Ishikawa (cell line): ENCODE measurements around the gene SSTR4.

ENCODE experiments used
- CEBPB ChIP-seq: IDR thresholded peaks from 2 replicates; pipeline ENCODE4 v1.6.1; 2012
- CREB1 ChIP-seq: IDR thresholded peaks from 2 replicates; pipeline ENCODE4 v1.6.1; 2012; ENCODE audit warnings: low read depth
- EGR1 ChIP-seq: IDR thresholded peaks from 2 replicates; pipeline ENCODE4 v1.6.1; 2012
- EP300 ChIP-seq: IDR thresholded peaks from 2 replicates; pipeline ENCODE4 v1.6.1; 2012; ENCODE audit warnings: borderline replicate concordance
- FOXM1 ChIP-seq: IDR thresholded peaks from 2 replicates; pipeline ENCODE4 v1.6.1; 2012; ENCODE audit warnings: low read depth, borderline replicate concordance
- MAX ChIP-seq: IDR thresholded peaks from 2 replicates; pipeline ENCODE4 v1.6.1; 2012
- NFIC ChIP-seq: IDR thresholded peaks from 2 replicates; pipeline ENCODE4 v1.6.1; 2012
- RAD21 ChIP-seq: IDR thresholded peaks from 2 replicates; pipeline ENCODE4 v1.6.1; 2012; ENCODE audit warnings: low read depth
- REST ChIP-seq: IDR thresholded peaks from 2 replicates; pipeline ENCODE4 v1.6.1; 2012; ENCODE audit warnings: low read depth, mild to moderate bottlenecking
- TAF1 ChIP-seq: IDR thresholded peaks from 2 replicates; pipeline ENCODE4 v1.6.1; 2012; ENCODE audit warnings: low read depth, mild to moderate bottlenecking
- TCF12 ChIP-seq: IDR thresholded peaks from 2 replicates; pipeline ENCODE4 v1.6.1; 2012; ENCODE audit warnings: low read depth
- TEAD4 ChIP-seq: IDR thresholded peaks from 2 replicates; pipeline ENCODE4 v1.6.1; 2012
- USF1 ChIP-seq: IDR thresholded peaks from 2 replicates; pipeline ENCODE4 v1.6.1; 2012
- YY1 ChIP-seq: IDR thresholded peaks from 2 replicates; pipeline ENCODE4 v1.6.1; 2012; ENCODE audit warnings: low read depth
- ZBTB7A ChIP-seq: IDR thresholded peaks from 2 replicates; pipeline ENCODE4 v1.6.1; 2012; ENCODE audit warnings: low read depth

Gene SSTR4

DNA sequence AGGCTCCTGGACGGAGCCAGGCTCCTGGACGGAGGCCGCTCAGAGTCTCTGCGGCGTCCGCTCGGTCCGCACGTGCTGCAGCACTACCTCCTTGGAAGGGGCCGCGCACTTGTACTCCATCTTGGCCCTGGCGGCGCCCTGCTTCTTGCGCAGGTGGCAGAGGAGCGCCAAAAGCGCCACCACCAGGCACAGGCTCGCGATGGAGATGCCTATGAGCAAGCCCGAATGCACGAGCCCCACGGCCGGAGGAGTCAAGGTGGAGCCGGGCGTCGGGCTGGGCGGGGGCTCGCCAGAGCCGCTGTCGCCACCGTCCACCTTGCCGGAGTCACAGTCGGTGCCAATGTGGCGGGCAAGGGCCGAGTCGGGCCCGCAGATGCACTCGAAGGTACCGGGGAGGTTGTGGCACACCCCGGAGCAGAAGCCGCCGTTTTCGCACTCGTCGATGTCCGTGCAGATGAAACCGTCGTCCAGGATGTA lies 12.7 kb downstream of the SSTR4 start:
- no peak for TF ChIP-seq NFIC
- TF ChIP-seq ZBTB7A: no peak
- no peak for TF ChIP-seq RAD21
- no peak for TF ChIP-seq REST
- TF ChIP-seq EGR1: no peak
- TF ChIP-seq YY1: no peak
- no peak for TF ChIP-seq TCF12
- no peak for TF ChIP-seq FOXM1
- TF ChIP-seq CREB1: no peak
- no peak for TF ChIP-seq TEAD4
- TF ChIP-seq EP300: no peak
- TF ChIP-seq USF1: no peak
- no peak for TF ChIP-seq TAF1
- no peak for TF ChIP-seq CEBPB
- no peak for TF ChIP-seq MAX

GRCh38 chr20:23048283-23049200 lies 13.4 kb downstream of the SSTR4 start:
- TF ChIP-seq TCF12 (no peak), MAX (no peak), USF1 (no peak), FOXM1 (no peak), ZBTB7A (no peak), CREB1 (no peak), CEBPB (no peak), YY1 (no peak), EGR1 (no peak), REST (no peak), TAF1 (no peak), NFIC (no peak), EP300 (no peak), TEAD4 (no peak)

DNA sequence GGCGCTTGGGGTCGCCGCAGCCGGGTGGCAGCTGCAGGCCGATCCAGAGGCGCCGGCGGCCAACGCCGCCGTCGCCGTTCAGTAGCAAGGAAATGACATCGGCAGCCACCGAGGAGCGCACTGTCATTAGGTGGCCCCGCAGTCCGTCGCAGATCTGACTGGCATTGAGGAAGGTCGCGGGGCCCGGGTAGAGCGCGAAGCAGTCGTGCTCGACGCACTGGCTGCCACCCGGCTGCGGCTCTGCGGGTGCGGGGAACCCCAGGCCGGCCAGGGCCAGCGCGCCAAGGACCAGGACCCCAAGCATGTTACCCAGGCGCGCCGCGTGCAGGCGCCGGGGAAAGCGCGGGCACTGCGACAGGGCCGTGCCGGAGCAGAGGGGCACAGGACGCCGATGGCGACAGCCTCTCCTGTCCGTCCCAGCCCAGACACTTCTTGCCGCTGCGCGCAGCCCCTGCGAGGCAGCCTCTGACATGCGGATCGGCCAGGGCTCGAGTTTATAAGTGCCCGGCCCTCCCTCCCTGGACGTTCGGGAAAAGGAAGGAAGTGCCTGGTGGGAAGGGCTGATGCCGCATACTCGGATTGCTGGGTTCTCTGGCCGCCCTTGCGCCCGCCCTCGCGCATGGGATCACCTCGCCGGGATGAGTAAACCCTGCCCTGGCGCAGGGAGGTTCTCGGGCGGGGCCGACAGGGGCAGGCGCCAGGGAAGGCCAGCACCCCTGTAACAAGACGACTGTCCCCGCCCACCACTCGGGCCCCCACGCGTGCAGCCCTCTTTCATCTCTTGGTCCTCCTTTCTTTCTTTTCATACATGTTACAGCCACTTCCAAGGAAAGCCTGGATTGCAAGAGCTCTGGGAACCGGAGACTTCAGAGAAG lies 14.3 kb downstream of the SSTR4 start, which contains the start of gene THBD:
Gene THBD, minus strand, starts transcription at position 472 of the 875 bp plus-strand sequence. Its CDS starts 168 bp downstream, at position 304.
- TF ChIP-seq EP300 (no peak), NFIC (no peak), YY1 (no peak)

- TF ChIP-seq RAD21: no peak
- no peak for TF ChIP-seq CREB1
- TF ChIP-seq FOXM1: no peak
- TF ChIP-seq TCF12: no peak
- no peak for TF ChIP-seq TAF1
- TF ChIP-seq ZBTB7A: no peak
Measured at GRCh38 chr20:23050076-23050838, 15.1 kb downstream of the SSTR4 start.
